Loucy (cell line): Measurements from ENCODE around the gene ATN1.

ENCODE experiments used
- EZH2phosphoT487 ChIP-seq: fragments of 200-600 bp; IDR thresholded peaks from 2 replicates; pipeline ENCODE4 v1.6.1; 2018; ENCODE audit warnings: antibody characterized with exemption, mild to moderate bottlenecking, moderate library complexity, borderline replicate concordance
- TF ChIP-seq, protein P1 (sequence below): fragments of 200-600 bp; sonication (generic); conservative IDR thresholded peaks from 2 replicates; pipeline ENCODE4 v1.5.1; 2014; ENCODE audit warnings: mild to moderate bottlenecking, antibody characterized with exemption, low read length

DNA sequence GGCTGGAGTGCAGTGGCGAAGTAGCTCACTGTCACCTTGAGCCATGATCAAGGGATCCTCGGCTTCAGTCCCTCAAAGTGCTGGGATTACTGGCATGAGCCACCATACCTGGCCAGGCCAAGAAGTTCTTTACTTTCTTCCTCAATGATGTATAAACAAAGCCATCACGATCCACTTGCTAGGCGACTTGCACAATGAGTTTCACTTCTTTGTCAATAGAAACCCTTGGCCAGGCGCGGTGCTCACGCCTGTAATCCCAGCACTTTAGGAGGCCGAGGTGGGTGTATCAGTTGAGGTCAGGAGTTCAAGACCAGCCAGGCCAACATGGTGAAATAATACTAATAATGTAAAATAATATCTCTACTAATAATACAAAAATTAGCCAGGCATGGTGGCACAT is 40.3 kb upstream of the ATN1 start:
- TF ChIP-seq, protein P1, sequence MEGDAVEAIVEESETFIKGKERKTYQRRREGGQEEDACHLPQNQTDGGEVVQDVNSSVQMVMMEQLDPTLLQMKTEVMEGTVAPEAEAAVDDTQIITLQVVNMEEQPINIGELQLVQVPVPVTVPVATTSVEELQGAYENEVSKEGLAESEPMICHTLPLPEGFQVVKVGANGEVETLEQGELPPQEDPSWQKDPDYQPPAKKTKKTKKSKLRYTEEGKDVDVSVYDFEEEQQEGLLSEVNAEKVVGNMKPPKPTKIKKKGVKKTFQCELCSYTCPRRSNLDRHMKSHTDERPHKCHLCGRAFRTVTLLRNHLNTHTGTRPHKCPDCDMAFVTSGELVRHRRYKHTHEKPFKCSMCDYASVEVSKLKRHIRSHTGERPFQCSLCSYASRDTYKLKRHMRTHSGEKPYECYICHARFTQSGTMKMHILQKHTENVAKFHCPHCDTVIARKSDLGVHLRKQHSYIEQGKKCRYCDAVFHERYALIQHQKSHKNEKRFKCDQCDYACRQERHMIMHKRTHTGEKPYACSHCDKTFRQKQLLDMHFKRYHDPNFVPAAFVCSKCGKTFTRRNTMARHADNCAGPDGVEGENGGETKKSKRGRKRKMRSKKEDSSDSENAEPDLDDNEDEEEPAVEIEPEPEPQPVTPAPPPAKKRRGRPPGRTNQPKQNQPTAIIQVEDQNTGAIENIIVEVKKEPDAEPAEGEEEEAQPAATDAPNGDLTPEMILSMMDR = no peak
- TF ChIP-seq EZH2phosphoT487 = no peak
